Central memory CD4-positive, alpha-beta T cell (primary cell): Measurements from ENCODE around the gene RPS4Y1.
"Not testable (repeated sequence)": the region's sequence is repeated elsewhere in the genome, so short reads cannot be mapped to it uniquely, and the experiment has no call there.

Experiments
- DNase-seq: peaks from one replicate; pipeline ENCODE4 v3.0.0; 2022
- total RNA-seq, 3 experiments: gene quantifications; one replicate each; lab custom pipeline; 2026; lab: John Stamatoyannopoulos, UW

The RPS4Y1 gene
- total RNA-seq = 61.2 to 134 (median 132) reads per million in 3 experiments

- no peak for DNase-seq
Measured at GRCh38 chrY:2841471-2841893, at the start of gene RPS4Y1. TSS of gene RPS4Y1 (plus strand) at chrY:2841602. CDS start at chrY:2841625, 23 bp downstream.

- DNase-seq = no peak
Measured at GRCh38 chrY:2796977-2797523, 44.4 kb upstream of the RPS4Y1 start.

- no peak for DNase-seq
Measured at GRCh38 chrY:2797991-2798390, 43.4 kb upstream of the RPS4Y1 start.

- DNase-seq = no peak
Measured at GRCh38 chrY:2800246-2800645, 41.2 kb upstream of the RPS4Y1 start.

- not testable (repeated sequence) for DNase-seq
Measured at GRCh38 chrY:2817146-2817896, 24.1 kb upstream of the RPS4Y1 start.

GRCh38 chrY:2824471-2824870 is 16.9 kb upstream of the RPS4Y1 start:
- DNase-seq = no peak

GRCh38 chrY:2828497-2828896 is 12.9 kb upstream of the RPS4Y1 start:
- no peak for DNase-seq

- DNase-seq = no peak
Measured at GRCh38 chrY:2835230-2835629, 6.2 kb upstream of the RPS4Y1 start.

GRCh38 chrY:2837078-2837477 is 4.3 kb upstream of the RPS4Y1 start:
- no peak for DNase-seq

GRCh38 chrY:2837932-2838331 is 3.5 kb upstream of the RPS4Y1 start:
- DNase-seq = no peak

GRCh38 chrY:2846791-2847190 is 5.4 kb downstream of the RPS4Y1 start:
- no peak for DNase-seq

- no peak for DNase-seq
Measured at GRCh38 chrY:2848384-2848783, 7.0 kb downstream of the RPS4Y1 start.

- no peak for DNase-seq
Measured at GRCh38 chrY:2849368-2849767, 8.0 kb downstream of the RPS4Y1 start.

GRCh38 chrY:2854145-2854774 is 12.9 kb downstream of the RPS4Y1 start:
- DNase-seq = no peak

- DNase-seq = no peak
Measured at GRCh38 chrY:2857068-2857467, 15.7 kb downstream of the RPS4Y1 start.

GRCh38 chrY:2857686-2858085 is 16.3 kb downstream of the RPS4Y1 start:
- DNase-seq = no peak

- DNase-seq = no peak
Measured at GRCh38 chrY:2859782-2860181, 18.4 kb downstream of the RPS4Y1 start.

- DNase-seq = no peak
Measured at GRCh38 chrY:2860511-2860910, 19.1 kb downstream of the RPS4Y1 start.

GRCh38 chrY:2866581-2866980 is 25.2 kb downstream of the RPS4Y1 start:
- no peak for DNase-seq

- DNase-seq = no peak
Measured at GRCh38 chrY:2867469-2867868, 26.1 kb downstream of the RPS4Y1 start.

- no peak for DNase-seq
Measured at GRCh38 chrY:2868035-2868607, 26.7 kb downstream of the RPS4Y1 start.

- not testable (repeated sequence) for DNase-seq
Measured at GRCh38 chrY:2872234-2872633, 30.8 kb downstream of the RPS4Y1 start.

GRCh38 chrY:2874211-2874610 is 32.8 kb downstream of the RPS4Y1 start:
- no peak for DNase-seq

- no peak for DNase-seq
Measured at GRCh38 chrY:2883561-2883960, 42.2 kb downstream of the RPS4Y1 start.
